Upper lobe of right lung (tissue), 1 donor: ENCODE results near the gene KCNRG. TPM values are rescaled to one million over a fixed set of nuclear protein-coding genes. Genes with fewer than 3 reads are reported as not detected.
A peak's percentile ranks its signal among the peaks of the same experiment; 100 is the strongest.
"Not testable (repeated sequence)": the region's sequence is repeated elsewhere in the genome, so short reads cannot be mapped to it uniquely, and the experiment has no call there.

ENCODE experiments used
- ATAC-seq: fragments of 200-7000 bp; cut with Tn5 transposase; one replicate; pipeline ENCODE4 v1.9.1; 2020; ENCODE audit warnings: mild to moderate bottlenecking, moderate library complexity
- DNase-seq: peaks from one replicate; pipeline ENCODE4 v3.0.0-alpha.2; 2020
- H3K27ac ChIP-seq: fragments of 200-600 bp; one replicate; pipeline ENCODE4 v1.8.0; 2022
- H3K27me3 ChIP-seq: fragments of 200-600 bp; one replicate; pipeline ENCODE4 v1.8.0; 2022; ENCODE audit warnings: mild to moderate bottlenecking
- H3K36me3 ChIP-seq: fragments of 200-600 bp; one replicate; pipeline ENCODE4 v1.8.0; 2022
- H3K4me1 ChIP-seq: fragments of 200-600 bp; one replicate; pipeline ENCODE4 v1.8.0; 2022
- H3K4me3 ChIP-seq: fragments of 200-600 bp; one replicate; pipeline ENCODE4 v1.8.0; 2022; ENCODE audit warnings: mild to moderate bottlenecking
- H3K9me3 ChIP-seq: fragments of 200-600 bp; one replicate; pipeline ENCODE4 v1.8.0; 2022
- intact Hi-C: fragments of 100-400 bp; cut with DNase I; formaldehyde crosslinking; loops from one replicate; pipeline ENCODE4 v1.11.0; 2022
- total RNA-seq: library from RNA; stranded (reverse); fragmentation: NEBNext Ultra II Directional; extraction: Animal tissue kit (Norgen Biotek cat#: 25700); gene quantifications from one replicate; pipeline ENCODE4 v1.2.1, GENCODE V29; 2021
- TF ChIP-seq, protein P1 (sequence below): fragments of 200-600 bp; IDR thresholded peaks from one replicate; pipeline ENCODE4 v1.8.0; 2022; ENCODE audit warnings: antibody characterized with exemption
- donor health status: DM: no; HTN: yes; CAD: no; lungs with severe emphysema.

Gene KCNRG
- total RNA-seq, 1 donor from 2014 or later: 1.5 TPM

DNA sequence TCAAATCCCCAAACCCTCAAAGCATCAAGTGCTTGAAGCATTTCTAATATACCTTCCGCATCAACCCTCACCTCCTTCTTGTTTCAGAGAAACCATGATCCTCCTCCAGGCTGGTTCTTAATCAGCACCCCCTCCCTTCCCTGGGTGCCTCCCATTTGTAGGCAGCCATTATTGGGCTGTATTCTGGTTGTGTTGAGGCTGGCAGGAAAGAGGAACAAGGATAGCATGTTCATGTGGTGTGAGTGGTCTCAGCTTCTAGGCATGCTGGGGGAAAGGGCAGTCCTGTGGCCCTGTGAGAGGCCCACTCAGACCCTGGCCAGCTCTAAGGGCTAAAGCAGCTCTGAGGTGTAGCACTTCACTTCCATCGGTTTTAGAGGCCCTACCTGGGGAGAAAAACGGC is 37.3 kb upstream of the KCNRG start:
- ATAC-seq (peak; percentile 13), DNase-seq (no peak)
- no peaks in the 10 kb centered on the region for H3K27me3 ChIP-seq
- H3K4me3 ChIP-seq: no peak overlapping the region
- no peaks in the 10 kb centered on the region for H3K4me1 ChIP-seq
- intact Hi-C loops: no loop called here
- H3K36me3 ChIP-seq: no peaks in the 10 kb centered on the region
- H3K27ac ChIP-seq: no peak overlapping the region
- H3K9me3 ChIP-seq: no peaks in the 10 kb centered on the region
- TF ChIP-seq, protein P1, sequence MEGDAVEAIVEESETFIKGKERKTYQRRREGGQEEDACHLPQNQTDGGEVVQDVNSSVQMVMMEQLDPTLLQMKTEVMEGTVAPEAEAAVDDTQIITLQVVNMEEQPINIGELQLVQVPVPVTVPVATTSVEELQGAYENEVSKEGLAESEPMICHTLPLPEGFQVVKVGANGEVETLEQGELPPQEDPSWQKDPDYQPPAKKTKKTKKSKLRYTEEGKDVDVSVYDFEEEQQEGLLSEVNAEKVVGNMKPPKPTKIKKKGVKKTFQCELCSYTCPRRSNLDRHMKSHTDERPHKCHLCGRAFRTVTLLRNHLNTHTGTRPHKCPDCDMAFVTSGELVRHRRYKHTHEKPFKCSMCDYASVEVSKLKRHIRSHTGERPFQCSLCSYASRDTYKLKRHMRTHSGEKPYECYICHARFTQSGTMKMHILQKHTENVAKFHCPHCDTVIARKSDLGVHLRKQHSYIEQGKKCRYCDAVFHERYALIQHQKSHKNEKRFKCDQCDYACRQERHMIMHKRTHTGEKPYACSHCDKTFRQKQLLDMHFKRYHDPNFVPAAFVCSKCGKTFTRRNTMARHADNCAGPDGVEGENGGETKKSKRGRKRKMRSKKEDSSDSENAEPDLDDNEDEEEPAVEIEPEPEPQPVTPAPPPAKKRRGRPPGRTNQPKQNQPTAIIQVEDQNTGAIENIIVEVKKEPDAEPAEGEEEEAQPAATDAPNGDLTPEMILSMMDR: no peak

DNA sequence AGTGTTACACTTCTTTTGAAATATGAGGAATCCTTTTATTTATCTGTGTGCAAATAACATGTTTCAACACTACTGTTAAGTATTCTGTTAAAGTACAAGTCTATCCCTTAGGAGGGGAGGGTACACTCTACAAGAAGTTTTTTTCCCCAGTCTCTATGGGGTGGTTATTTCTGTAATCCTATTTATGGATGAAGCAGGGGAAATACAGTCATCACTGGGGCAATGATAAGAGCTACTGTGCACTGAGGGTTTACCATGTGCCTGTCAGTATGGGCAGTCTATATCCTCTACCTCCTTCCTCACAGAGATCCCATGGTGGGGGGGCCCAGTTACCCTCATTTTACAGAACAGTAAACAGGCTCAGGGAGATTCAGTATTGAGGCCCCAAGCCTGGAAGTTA is 35.0 kb upstream of the KCNRG start:
- no peaks in the 10 kb centered on the region for H3K36me3 ChIP-seq
- H3K27ac ChIP-seq: no peak overlapping the region
- TF ChIP-seq, protein P1: no peak
- ATAC-seq: no peak
- H3K4me3 ChIP-seq: no peak overlapping the region
- DNase-seq: no peak
- intact Hi-C loops: no loop called here
- no peaks in the 10 kb centered on the region for H3K4me1 ChIP-seq
- H3K9me3 ChIP-seq: no peaks in the 10 kb centered on the region
- no peaks in the 10 kb centered on the region for H3K27me3 ChIP-seq

DNA sequence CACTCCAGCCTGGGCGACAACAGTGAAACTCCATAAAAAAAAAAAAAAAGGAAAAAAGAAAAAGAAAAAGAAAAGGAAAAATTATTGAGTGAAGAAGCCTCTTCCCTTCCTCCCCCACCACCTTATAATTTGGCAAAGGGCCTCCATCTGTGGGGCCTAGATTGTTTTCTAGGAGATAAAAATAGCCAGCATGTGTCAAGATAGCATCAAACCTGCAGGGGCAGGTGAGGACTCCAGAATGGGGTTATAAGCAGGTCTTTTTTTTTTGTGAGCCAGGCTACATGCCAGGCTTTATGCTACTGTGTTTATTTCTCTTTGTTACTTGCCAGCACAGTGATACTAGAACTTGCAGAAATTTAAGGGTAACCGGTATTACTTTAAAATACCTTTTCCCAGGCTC is 30.1 kb upstream of the KCNRG start:
- no peak for ATAC-seq
- H3K4me1 ChIP-seq: no peaks in the 10 kb centered on the region
- no peaks in the 10 kb centered on the region for H3K27me3 ChIP-seq
- H3K36me3 ChIP-seq: peaks cover 4% of the 10 kb centered on the region
- TF ChIP-seq, protein P1: no peak
- no peak overlapping the region for H3K4me3 ChIP-seq
- no peak for DNase-seq
- intact Hi-C loops: no loop called here
- H3K27ac ChIP-seq: no peak overlapping the region
- H3K9me3 ChIP-seq: no peaks in the 10 kb centered on the region

DNA sequence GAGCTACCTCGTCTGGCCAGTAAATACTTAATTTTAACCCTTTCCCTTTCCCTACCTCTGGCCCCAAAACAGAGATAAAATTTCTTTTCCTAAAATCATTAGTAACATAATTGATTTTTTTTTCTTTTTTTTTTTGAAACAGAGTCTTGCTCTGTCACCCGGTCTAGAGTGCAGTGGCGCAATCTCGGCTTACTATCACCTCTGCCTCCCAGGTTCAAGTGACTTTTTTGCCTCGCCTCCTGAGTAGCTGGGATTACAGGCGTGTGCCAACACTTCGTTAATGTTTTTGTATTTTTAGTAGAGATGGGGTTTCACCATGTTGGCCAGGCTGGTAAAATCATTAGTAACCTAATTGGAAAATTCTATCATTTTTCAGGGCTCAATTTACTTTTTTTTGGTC is 28.8 kb upstream of the KCNRG start:
- no peaks in the 10 kb centered on the region for H3K27me3 ChIP-seq
- intact Hi-C loops: no loop called here
- DNase-seq (no peak), ATAC-seq (no peak)
- H3K36me3 ChIP-seq: peaks cover 4% of the 10 kb centered on the region
- no peaks in the 10 kb centered on the region for H3K9me3 ChIP-seq
- TF ChIP-seq, protein P1: no peak
- no peak overlapping the region for H3K27ac ChIP-seq
- H3K4me1 ChIP-seq: no peaks in the 10 kb centered on the region
- H3K4me3 ChIP-seq: no peak overlapping the region

DNA sequence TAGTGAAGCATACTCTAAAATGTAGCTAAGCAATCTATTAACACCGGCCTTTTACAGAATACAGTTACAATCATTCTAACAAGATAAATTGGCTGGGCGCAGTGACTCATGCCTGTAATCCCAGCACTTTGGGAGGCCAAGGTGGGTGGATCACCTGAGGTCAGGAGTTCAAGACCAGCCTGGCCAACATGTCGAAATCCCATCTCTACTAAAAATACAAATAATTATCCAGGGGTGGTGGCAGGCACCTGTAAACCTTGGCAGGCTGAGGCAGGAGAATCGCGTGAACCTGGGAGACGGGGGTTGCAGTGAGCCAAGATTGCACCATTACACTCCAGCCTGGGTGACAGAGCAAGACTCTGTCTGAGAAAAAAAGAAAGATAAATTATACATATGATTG is 24.6 kb upstream of the KCNRG start:
- H3K27me3 ChIP-seq, H3K27ac ChIP-seq, DNase-seq, H3K4me1 ChIP-seq, ATAC-seq, intact Hi-C loops, H3K36me3 ChIP-seq, H3K4me3 ChIP-seq, H3K9me3 ChIP-seq: not testable (repeated sequence)

DNA sequence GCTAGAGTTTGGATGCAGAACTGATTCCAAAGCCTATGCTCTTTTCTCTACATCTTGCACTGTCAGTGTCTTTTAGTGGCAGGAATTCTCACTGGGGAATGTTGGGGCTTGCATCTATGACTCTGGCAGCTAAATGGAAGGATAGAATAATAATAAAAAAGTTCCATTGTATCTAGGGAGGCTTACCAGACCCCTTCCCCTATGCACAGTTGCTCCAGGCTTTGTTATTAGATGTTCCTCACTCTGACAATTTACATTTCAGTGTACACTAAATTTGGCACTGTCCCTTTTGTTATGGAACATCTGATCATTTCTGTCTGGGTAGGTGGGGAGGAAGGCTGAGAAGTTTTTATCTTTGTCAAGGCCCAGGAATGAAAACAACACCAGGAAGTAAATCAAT is 22.1 kb upstream of the KCNRG start:
- DNase-seq: no peak
- Histone ChIP-seq H3K9me3 (no peaks in the 10 kb centered on the region), H3K27me3 (no peaks in the 10 kb centered on the region), H3K4me1 (peaks cover 6% of the 10 kb centered on the region), H3K27ac (no peak overlapping the region), H3K36me3 (no peaks in the 10 kb centered on the region), H3K4me3 (no peak overlapping the region)
- ATAC-seq: no peak
- TF ChIP-seq, protein P1: no peak
- intact Hi-C loops: no loop called here
